ENCODE data around the gene PRR22.

- TF ChIP-seq POLR2A (IDR thresholded peaks at IDR 0.05) (no peak), CTCF (IDR thresholded peaks at IDR 0.05) (peak in 2 of 6 experiments; percentile 5 to 8)
Observed at GRCh38 chr19:5806133-5806489, 21.6 kb upstream of the PRR22 start.
